Transverse colon (tissue), 4 donors: ENCODE results near the gene CHKA. TPM values are rescaled to one million over a fixed set of nuclear protein-coding genes. Genes with fewer than 3 reads are reported as not detected.

ENCODE experiments used
- DNase-seq: peaks from one replicate; pipeline ENCODE4 v3.0.0-alpha.2; 2019
- H3K27ac ChIP-seq, 4 donors: fragments of 200-600 bp; sonication (generic); 2 replicates each; pipeline ENCODE4 v1.5.1; 2016 to 2018; ENCODE audit warnings: inconsistent platforms in 4 of 4
- H3K27me3 ChIP-seq: fragments of 200-600 bp; sonication (generic); 2 replicates; pipeline ENCODE4 v1.5.1; 2017; ENCODE audit warnings: inconsistent platforms
- H3K36me3 ChIP-seq, 4 donors: fragments of 200-600 bp; sonication (generic); 2 replicates each; pipeline ENCODE4 v1.5.1; 2017 to 2019; ENCODE audit warnings: inconsistent platforms in 4 of 4
- H3K4me1 ChIP-seq, 4 donors: fragments of 200-600 bp; sonication (generic); 2 replicates each; pipeline ENCODE4 v1.5.1; 2017 to 2020; ENCODE audit warnings: inconsistent platforms in 4 of 4
- H3K4me3 ChIP-seq, 4 donors: fragments of 200-600 bp; sonication (generic); 1 replicate in 1 of 4; 2 replicates in 3 of 4; pipeline versions ENCODE4 v1.5.1 to v1.6.1; 2017 to 2019; ENCODE audit warnings: inconsistent platforms in 4 of 4
- H3K9me3 ChIP-seq, 2 donors: fragments of 200-600 bp; sonication (generic); 2 replicates each; pipeline ENCODE4 v1.5.1; 2017 to 2019; ENCODE audit warnings: inconsistent platforms in 2 of 2
- EP300 ChIP-seq: sonication (generic); formaldehyde crosslinking; IDR thresholded peaks from one replicate; pipeline ENCODE4 v1.6.1; 2017; ENCODE audit warnings: antibody characterized with exemption, low read depth
- POLR2A ChIP-seq: fragments of 450-650 bp; IDR thresholded peaks from one replicate; pipeline ENCODE4 v1.6.1; 2016; ENCODE audit warnings: antibody characterized with exemption, mild to moderate bottlenecking, moderate library complexity
- POLR2AphosphoS5 ChIP-seq, 3 donors: sonication (generic); formaldehyde crosslinking; IDR thresholded peaks; one replicate each; pipeline ENCODE4 v1.6.1; 2016; ENCODE audit warnings: antibody characterized with exemption in 3 of 3
- WGBS, 2 donors: methylation state at CpG; one replicate each; pipeline ENCODE4 v1.1.5; 2018; ENCODE audit warnings: low coverage in 1 of 2; 5-methylcytosine and 5-hydroxymethylcytosine counted together
- in situ Hi-C, 4 donors: fragments of 200-750 bp; cut with MboI; loops; one replicate each; pipeline versions ENCODE4 v1.15.0 to v1.15.1; 2017; ENCODE audit warnings: low sequenced_read_pairs in 3 of 4, low pct_ligation_motif_present in 1 of 4, low pct_unique_long_range_greater_than_20kb in 1 of 4
- intact Hi-C: fragments of 100-400 bp; cut with DNase I; formaldehyde crosslinking; loops from one replicate; pipeline ENCODE4 v1.15.1; 2023; ENCODE audit warnings: low total_unique reads
- total RNA-seq, 4 donors: library from RNA; depleted of rRNA; stranded (reverse); fragments of >200 nt; gene quantifications; one replicate each; pipeline ENCODE4 v1.1.0, GENCODE V29; 2016
- TF ChIP-seq, protein P1 (sequence below), 5 experiments: fragments of 200-600 bp in 3 of 5; fragments of 450-650 bp in 2 of 5; sonication (generic) in 3 of 5; IDR thresholded peaks; 1 replicate in 2 of 5; 2 replicates in 3 of 5; pipeline ENCODE4 v1.5.1; 2016 to 2017; ENCODE audit warnings: antibody characterized with exemption in 5 of 5, inconsistent platforms in 3 of 5, mild to moderate bottlenecking in 2 of 5, moderate library complexity in 1 of 5

The CHKA gene
- total RNA-seq, 4 donors from 2014 or later = 41.6 to 253 (median 121) TPM

- no peak for TF ChIP-seq EP300
- 83% methylated on average over 12 of the region's 12 CpGs; no CpG with 5 or more reads in 1 of the 2 donors for WGBS, 2 donors
- no peaks in the 10 kb centered on the region for H3K27me3 ChIP-seq
- peaks cover 17 to 41% (median 34%) of the 10 kb centered on the region in 4 donors for H3K4me1 ChIP-seq
- H3K4me3 ChIP-seq = no peak overlapping the region
- peak overlapping the region; percentile 86 to 93 (median 90) for H3K27ac ChIP-seq
- intact Hi-C loops = no loop called here
- in situ Hi-C loops = no loop called here
- peaks cover 0 to 10% (median 2%) of the 10 kb centered on the region in 4 donors for H3K36me3 ChIP-seq
- no peaks in the 10 kb centered on the region for H3K9me3 ChIP-seq
- DNase-seq = no peak
Measured at GRCh38 chr11:68041617-68042218, 79.5 kb downstream of the CHKA start.

GRCh38 chr11:68040957-68041591 is 80.1 kb downstream of the CHKA start:
- H3K4me3 ChIP-seq = peak overlapping the region; percentile 46 to 74 (median 65)
- peaks cover 17 to 48% (median 34%) of the 10 kb centered on the region in 4 donors for H3K4me1 ChIP-seq
- intact Hi-C loops = no loop called here
- in situ Hi-C loops = no loop called here
- H3K36me3 ChIP-seq = peaks cover 0 to 10% (median 2%) of the 10 kb centered on the region in 4 donors
- no peak for DNase-seq
- 60% methylated on average over 12 of the region's 23 CpGs; no CpG with 5 or more reads in 1 of the 2 donors for WGBS, 2 donors
- no peaks in the 10 kb centered on the region for H3K27me3 ChIP-seq
- TF ChIP-seq EP300 = no peak
- TF ChIP-seq POLR2A = no peak
- no peak for TF ChIP-seq POLR2AphosphoS5 (IDR thresholded peaks at IDR 0.05)
- TF ChIP-seq, protein P1, sequence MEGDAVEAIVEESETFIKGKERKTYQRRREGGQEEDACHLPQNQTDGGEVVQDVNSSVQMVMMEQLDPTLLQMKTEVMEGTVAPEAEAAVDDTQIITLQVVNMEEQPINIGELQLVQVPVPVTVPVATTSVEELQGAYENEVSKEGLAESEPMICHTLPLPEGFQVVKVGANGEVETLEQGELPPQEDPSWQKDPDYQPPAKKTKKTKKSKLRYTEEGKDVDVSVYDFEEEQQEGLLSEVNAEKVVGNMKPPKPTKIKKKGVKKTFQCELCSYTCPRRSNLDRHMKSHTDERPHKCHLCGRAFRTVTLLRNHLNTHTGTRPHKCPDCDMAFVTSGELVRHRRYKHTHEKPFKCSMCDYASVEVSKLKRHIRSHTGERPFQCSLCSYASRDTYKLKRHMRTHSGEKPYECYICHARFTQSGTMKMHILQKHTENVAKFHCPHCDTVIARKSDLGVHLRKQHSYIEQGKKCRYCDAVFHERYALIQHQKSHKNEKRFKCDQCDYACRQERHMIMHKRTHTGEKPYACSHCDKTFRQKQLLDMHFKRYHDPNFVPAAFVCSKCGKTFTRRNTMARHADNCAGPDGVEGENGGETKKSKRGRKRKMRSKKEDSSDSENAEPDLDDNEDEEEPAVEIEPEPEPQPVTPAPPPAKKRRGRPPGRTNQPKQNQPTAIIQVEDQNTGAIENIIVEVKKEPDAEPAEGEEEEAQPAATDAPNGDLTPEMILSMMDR (IDR thresholded peaks at IDR 0.05) = no peak
- H3K27ac ChIP-seq = peak overlapping the region; percentile 86 to 93 (median 90)
- no peaks in the 10 kb centered on the region for H3K9me3 ChIP-seq

GRCh38 chr11:68040101-68040956 is 80.9 kb downstream of the CHKA start:
- peaks cover 0 to 10% (median 2%) of the 10 kb centered on the region in 4 donors for H3K36me3 ChIP-seq
- peaks cover 17 to 50% (median 34%) of the 10 kb centered on the region in 4 donors for H3K4me1 ChIP-seq
- in situ Hi-C loops (no loop called here), intact Hi-C loops (no loop called here)
- peak overlapping the region; percentile 86 to 93 (median 90) for H3K27ac ChIP-seq
- peak; percentile 68 for DNase-seq
- H3K9me3 ChIP-seq = no peaks in the 10 kb centered on the region
- no peaks in the 10 kb centered on the region for H3K27me3 ChIP-seq
- H3K4me3 ChIP-seq = peak overlapping the region; percentile 46 to 74 (median 65)
- TF ChIP-seq POLR2A (peak; percentile 51), POLR2AphosphoS5 (IDR thresholded peaks at IDR 0.05) (peak in 1 of 3 donors; percentile 13), EP300 (no peak)
- TF ChIP-seq, protein P1 (IDR thresholded peaks at IDR 0.05) = no peak
- 8% methylated on average over 22 of the region's 22 CpGs; no CpG with 5 or more reads in 1 of the 2 donors for WGBS, 2 donors

DNA sequence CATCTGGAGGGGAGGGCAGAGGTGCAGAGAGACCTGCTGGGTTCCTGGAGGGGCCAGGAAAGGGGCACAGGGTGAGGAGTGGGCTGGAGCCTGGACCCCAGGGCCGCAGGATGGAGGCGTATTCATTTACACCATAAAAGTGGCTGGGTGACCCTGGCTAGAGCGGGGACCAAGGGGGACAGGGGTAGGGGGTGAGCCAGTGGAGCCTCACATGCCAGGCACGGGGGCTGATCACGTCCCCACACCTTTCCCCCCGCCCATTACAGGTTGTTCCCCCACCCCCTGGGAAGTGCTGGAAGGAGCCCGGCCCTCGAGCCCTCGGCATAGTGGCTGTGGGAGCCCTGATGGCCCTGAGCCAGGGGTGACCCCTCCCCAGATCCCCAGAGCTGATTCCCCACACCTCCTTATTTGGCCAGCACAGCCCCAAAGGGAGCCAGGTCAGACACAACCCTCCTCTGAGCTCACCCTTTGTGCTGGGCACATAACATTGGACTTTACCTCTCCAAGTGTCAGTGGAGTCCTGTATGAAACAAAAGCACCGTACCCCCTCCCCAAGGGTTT is 81.6 kb downstream of the CHKA start:
- intact Hi-C loops (loop anchor here (10.0 kb wide), 1 partner anchor 85 kb away; the partner anchor contains the start of gene CHKA), in situ Hi-C loops (no loop called here)
- H3K27ac ChIP-seq = peak overlapping the region; percentile 86 to 93 (median 90)
- H3K4me1 ChIP-seq = peaks cover 17 to 50% (median 34%) of the 10 kb centered on the region in 4 donors
- H3K9me3 ChIP-seq = no peaks in the 10 kb centered on the region
- TF ChIP-seq, protein P1 (IDR thresholded peaks at IDR 0.05) = no peak
- TF ChIP-seq EP300 (no peak), POLR2A (no peak), POLR2AphosphoS5 (IDR thresholded peaks at IDR 0.05) (no peak)
- peak overlapping the region; percentile 46 to 74 (median 65) for H3K4me3 ChIP-seq
- no peaks in the 10 kb centered on the region for H3K27me3 ChIP-seq
- WGBS, 2 donors = 7% methylated on average over 10 of the region's 10 CpGs; no CpG with 5 or more reads in 1 of the 2 donors
- no peak for DNase-seq
- H3K36me3 ChIP-seq = peaks cover 0 to 6% (median 2%) of the 10 kb centered on the region in 4 donors
